HTERT RPE-1 (cell line): ENCODE measurements around the gene SLC37A3.
"Not testable (repeated sequence)": the region's sequence is repeated elsewhere in the genome, so short reads cannot be mapped to it uniquely, and the experiment has no call there.

Experiments used
- in situ Hi-C: fragments of 300-500 bp; cut with MboI; formaldehyde crosslinking; loops from 4 replicates; pipeline ENCODE4 v1.14.3; 2020; ENCODE audit warnings: low sequenced_read_pairs

The SLC37A3 gene

GRCh38 chr7:140315498-140316164, 82.7 kb downstream of the SLC37A3 start:
- in situ Hi-C loops: no loop called here

GRCh38 chr7:140314573-140315480, 83.5 kb downstream of the SLC37A3 start:
- in situ Hi-C loops: no loop called here

- in situ Hi-C loops: no loop called here
Measured at GRCh38 chr7:140312141-140312846, 86.0 kb downstream of the SLC37A3 start.

GRCh38 chr7:140311128-140311527, 87.2 kb downstream of the SLC37A3 start:
- in situ Hi-C loops: not testable (repeated sequence)

- in situ Hi-C loops: no loop called here
Measured at GRCh38 chr7:140310337-140311002, 87.9 kb downstream of the SLC37A3 start.

GRCh38 chr7:140308060-140308459, 90.3 kb downstream of the SLC37A3 start:
- in situ Hi-C loops: no loop called here

- in situ Hi-C loops: no loop called here
Measured at GRCh38 chr7:140304191-140304799, 94.0 kb downstream of the SLC37A3 start.

GRCh38 chr7:140300243-140301136, 97.8 kb downstream of the SLC37A3 start:
- in situ Hi-C loops: no loop called here

GRCh38 chr7:140298213-140298612, 100.1 kb downstream of the SLC37A3 start:
- in situ Hi-C loops: no loop called here

- in situ Hi-C loops: no loop called here
Measured at GRCh38 chr7:140297192-140297591, 101.1 kb downstream of the SLC37A3 start.

GRCh38 chr7:140295224-140295738, 103.0 kb downstream of the SLC37A3 start:
- in situ Hi-C loops: no loop called here

GRCh38 chr7:140294454-140294853, 103.9 kb downstream of the SLC37A3 start:
- in situ Hi-C loops: no loop called here

- in situ Hi-C loops: no loop called here
Measured at GRCh38 chr7:140292438-140292837, 105.9 kb downstream of the SLC37A3 start.

- in situ Hi-C loops: no loop called here
Measured at GRCh38 chr7:140289804-140290203, 108.5 kb downstream of the SLC37A3 start.

GRCh38 chr7:140287988-140288387, 110.3 kb downstream of the SLC37A3 start:
- in situ Hi-C loops: no loop called here

- in situ Hi-C loops: no loop called here
Measured at GRCh38 chr7:140285938-140286337, 112.4 kb downstream of the SLC37A3 start.

GRCh38 chr7:140284062-140284461, 114.3 kb downstream of the SLC37A3 start:
- in situ Hi-C loops: no loop called here
